OCI-LY7 (cell line): ENCODE measurements around the gene LEF1. TPM values are rescaled to one million over a fixed set of nuclear protein-coding genes. Genes with fewer than 3 reads are reported as not detected.

ENCODE experiments used
- BruUV-seq: library from RNA; stranded (reverse); fragments of 400-500 nt; replicated peaks from 2 replicates; lab custom pipeline; 2021; lab: Mats Ljungman, UMichigan
- CTCF ChIA-PET: fragments of 300-600 bp; sonication (Branson Sonifier 250); formaldehyde crosslinking; loops from one replicate; lab custom pipeline; 2022; ENCODE audit warnings: antibody characterized with exemption; ENCODE audit not compliant: unreplicated experiment; lab: Charles Lee
- POLR2A ChIA-PET: fragments of 300-600 bp; sonication (Branson Sonifier 250); formaldehyde crosslinking; loops from one replicate; lab custom pipeline; 2022; ENCODE audit warnings: antibody characterized with exemption; lab: Charles Lee
- DNase-seq: peaks from one replicate; pipeline ENCODE4 v3.0.0-alpha.2; 2015; ENCODE audit warnings: low spot score
- H2AFZ ChIP-seq: fragments of 200-600 bp; sonication (generic), shearing (Covaris generic); 2 replicates; pipeline ENCODE4 v1.6.1; 2014; ENCODE audit warnings: mild to moderate bottlenecking, antibody characterized with exemption, low read length, moderate library complexity
- H3K27ac ChIP-seq: fragments of 200-600 bp; sonication (generic); 2 replicates; pipeline ENCODE4 v1.5.1; 2014; ENCODE audit warnings: mixed run types, low read depth, mild to moderate bottlenecking, moderate library complexity, low read length, inconsistent platforms; ENCODE audit not compliant: poor library complexity, severe bottlenecking
- H3K36me3 ChIP-seq: fragments of 200-600 bp; sonication (generic); 2 replicates; pipeline ENCODE4 v1.6.1; 2014; ENCODE audit warnings: mild to moderate bottlenecking, antibody characterized with exemption, low read length, moderate library complexity, mixed read lengths; ENCODE audit not compliant: insufficient read depth
- H3K4me1 ChIP-seq: fragments of 200-600 bp; sonication (generic); 2 replicates; pipeline ENCODE4 v1.5.1; 2014; ENCODE audit warnings: mild to moderate bottlenecking, low read length; ENCODE audit not compliant: insufficient read depth, poor library complexity, severe bottlenecking
- H3K4me2 ChIP-seq: fragments of 200-600 bp; sonication (generic); 2 replicates; pipeline ENCODE4 v1.6.1; 2014; ENCODE audit warnings: mild to moderate bottlenecking, low read length
- H3K4me3 ChIP-seq: fragments of 200-600 bp; sonication (generic); 2 replicates; pipeline ENCODE4 v1.5.1; 2014; ENCODE audit warnings: mild to moderate bottlenecking, low read depth, low read length; ENCODE audit not compliant: poor library complexity, severe bottlenecking
- H3K79me2 ChIP-seq: fragments of 200-600 bp; sonication (generic); 2 replicates; pipeline ENCODE4 v1.6.1; 2016; ENCODE audit warnings: low read depth, mild to moderate bottlenecking, low read length, moderate library complexity, mixed read lengths; ENCODE audit not compliant: insufficient read depth
- H3K9me2 ChIP-seq: fragments of 200-600 bp; sonication (generic); 2 replicates; pipeline ENCODE4 v1.6.1; 2016; ENCODE audit warnings: mild to moderate bottlenecking, low read length, mixed read lengths; ENCODE audit not compliant: insufficient read depth
- H3K9me3 ChIP-seq: fragments of 200-600 bp; sonication (generic); 2 replicates; pipeline ENCODE4 v1.6.1; 2014; ENCODE audit warnings: mild to moderate bottlenecking, mixed run types, low read length, mixed read lengths
- H4K20me1 ChIP-seq: fragments of 200-600 bp; sonication (generic); 2 replicates; pipeline ENCODE4 v1.6.1; 2014; ENCODE audit warnings: mild to moderate bottlenecking, antibody characterized with exemption, low read length, moderate library complexity, mixed read lengths; ENCODE audit not compliant: insufficient read depth
- CTCF ChIP-seq: fragments of 200-600 bp; sonication (generic); conservative IDR thresholded peaks from 2 replicates; pipeline ENCODE4 v1.5.1; 2014; ENCODE audit warnings: mild to moderate bottlenecking, antibody characterized with exemption, low read length, moderate library complexity, mixed read lengths
- EZH2phosphoT487 ChIP-seq: fragments of 200-600 bp; sonication (generic); IDR thresholded peaks from 2 replicates; pipeline ENCODE4 v1.6.1; 2018; ENCODE audit warnings: low read depth, borderline replicate concordance, mild to moderate bottlenecking, mixed run types, antibody characterized with exemption, low read length, moderate library complexity, mixed read lengths
- intact Hi-C: fragments of 100-400 bp; cut with micrococcal nuclease; formaldehyde crosslinking; loops from one replicate; pipeline ENCODE4 v1.10.0; 2022; ENCODE audit not compliant: unreplicated experiment
- total RNA-seq, 2 experiments: library from RNA; depleted of rRNA in 1 of 2; stranded (reverse); fragments of >200 nt in 1 of 2; shearing (Covaris generic) in 1 of 2; gene quantifications; 2 replicates each; pipeline ENCODE4 v1.2.3, GENCODE V29; 2014 to 2022

LEF1 gene
- total RNA-seq, 2 experiments from 2014 or later, result 207 to 223 TPM

GRCh38 chr4:108068442-108068841 lies 100.3 kb downstream of the LEF1 start:
- Histone ChIP-seq H3K9me3 (no peaks in the 10 kb centered on the region), H3K79me2 (no peaks in the 10 kb centered on the region), H3K9me2 (no peaks in the 10 kb centered on the region), H4K20me1 (no peaks in the 10 kb centered on the region; the same call in 1 of the 2 replicates), H3K4me3 (no peak overlapping the region), H2AFZ (no peak overlapping the region), H3K27ac (no peak overlapping the region), H3K4me2 (no peak overlapping the region), H3K4me1 (peaks cover 22% of the 10 kb centered on the region), H3K36me3 (peaks cover 99% of the 10 kb centered on the region)
- CTCF ChIA-PET, result no interaction called here
- DNase-seq, result no peak
- BruUV-seq, result no TSS peak
- POLR2A ChIA-PET, result interaction anchor here (0.6 to 1.6 kb wide), 8 partner anchors 8 to 605 kb away, joined by 3 to 5 read pairs (median 3); no protein-coding TSS in a partner anchor
- TF ChIP-seq EZH2phosphoT487 (no peak), CTCF (no peak)
- intact Hi-C loops, result no loop called here

GRCh38 chr4:108060686-108061321 lies 107.9 kb downstream of the LEF1 start:
- H3K9me2 ChIP-seq, result no peaks in the 10 kb centered on the region
- POLR2A ChIA-PET, result interaction anchor here (0.5 to 1.3 kb wide), 7 partner anchors 8 to 89 kb away, joined by 3 to 7 read pairs (median 4); no protein-coding TSS in a partner anchor
- H2AFZ ChIP-seq, result no peak overlapping the region
- H3K4me2 ChIP-seq, result no peak overlapping the region
- BruUV-seq, result no TSS peak
- intact Hi-C loops, result no loop called here
- H3K4me3 ChIP-seq, result no peak overlapping the region
- no peak for DNase-seq
- no peaks in the 10 kb centered on the region for H3K79me2 ChIP-seq
- TF ChIP-seq EZH2phosphoT487, result no peak
- no peak for TF ChIP-seq CTCF
- H3K27ac ChIP-seq, result no peak overlapping the region
- peaks cover 31% of the 10 kb centered on the region for H3K4me1 ChIP-seq
- H3K9me3 ChIP-seq, result no peaks in the 10 kb centered on the region
- H3K36me3 ChIP-seq, result peaks cover 95% of the 10 kb centered on the region
- CTCF ChIA-PET, result interaction anchor here (0.7 to 1.2 kb wide), 2 partner anchors 26 to 31 kb away, joined by 3 read pairs; no protein-coding TSS in a partner anchor
- no peaks in the 10 kb centered on the region for H4K20me1 ChIP-seq

- H3K36me3 ChIP-seq, result peaks cover 95% of the 10 kb centered on the region
- H3K9me2 ChIP-seq, result no peaks in the 10 kb centered on the region
- no peak overlapping the region for H2AFZ ChIP-seq
- no peaks in the 10 kb centered on the region for H3K79me2 ChIP-seq
- H4K20me1 ChIP-seq, result no peaks in the 10 kb centered on the region
- intact Hi-C loops, result no loop called here
- no peak overlapping the region for H3K4me2 ChIP-seq
- H3K4me3 ChIP-seq, result no peak overlapping the region
- H3K4me1 ChIP-seq, result peaks cover 33% of the 10 kb centered on the region
- ChIA-PET POLR2A (interaction anchor here (0.5 to 1.3 kb wide), 5 partner anchors 8 to 90 kb away, joined by 3 to 7 read pairs (median 4); no protein-coding TSS in a partner anchor), CTCF (interaction anchor here (1.2 kb wide), 1 partner anchor 30 kb away, joined by 3 read pairs; no protein-coding TSS in a partner anchor)
- no peak overlapping the region for H3K27ac ChIP-seq
- BruUV-seq, result no TSS peak
- DNase-seq, result no peak
- H3K9me3 ChIP-seq, result no peaks in the 10 kb centered on the region
- TF ChIP-seq CTCF, result peak; percentile 41; the same call in 1 of the 2 replicates
- TF ChIP-seq EZH2phosphoT487, result no peak
Measured at GRCh38 chr4:108060164-108060563, 108.6 kb downstream of the LEF1 start.
